Ovary (tissue), 3 donors: ENCODE results near the gene MRAS.

Experiments
- POLR2A ChIP-seq: fragments of 450-650 bp; IDR thresholded peaks from one replicate; pipeline ENCODE4 v1.6.1; 2017; ENCODE audit warnings: antibody characterized with exemption, mild to moderate bottlenecking, moderate library complexity
- TF ChIP-seq, protein P1 (sequence below), 3 donors: fragments of 450-650 bp in 2 of 3; fragments of 200-600 bp in 1 of 3; IDR thresholded peaks; one replicate each; pipeline versions ENCODE4 v1.5.1 to v1.8.0; 2016 to 2022; ENCODE audit warnings: antibody characterized with exemption in 3 of 3, mild to moderate bottlenecking in 1 of 3
- donor health status: DM: no; HTN: no; CAD: no.

GRCh38 chr3:138364356-138365252, 16.2 kb downstream of the MRAS start:
- no peak for TF ChIP-seq POLR2A
- TF ChIP-seq, protein P1, sequence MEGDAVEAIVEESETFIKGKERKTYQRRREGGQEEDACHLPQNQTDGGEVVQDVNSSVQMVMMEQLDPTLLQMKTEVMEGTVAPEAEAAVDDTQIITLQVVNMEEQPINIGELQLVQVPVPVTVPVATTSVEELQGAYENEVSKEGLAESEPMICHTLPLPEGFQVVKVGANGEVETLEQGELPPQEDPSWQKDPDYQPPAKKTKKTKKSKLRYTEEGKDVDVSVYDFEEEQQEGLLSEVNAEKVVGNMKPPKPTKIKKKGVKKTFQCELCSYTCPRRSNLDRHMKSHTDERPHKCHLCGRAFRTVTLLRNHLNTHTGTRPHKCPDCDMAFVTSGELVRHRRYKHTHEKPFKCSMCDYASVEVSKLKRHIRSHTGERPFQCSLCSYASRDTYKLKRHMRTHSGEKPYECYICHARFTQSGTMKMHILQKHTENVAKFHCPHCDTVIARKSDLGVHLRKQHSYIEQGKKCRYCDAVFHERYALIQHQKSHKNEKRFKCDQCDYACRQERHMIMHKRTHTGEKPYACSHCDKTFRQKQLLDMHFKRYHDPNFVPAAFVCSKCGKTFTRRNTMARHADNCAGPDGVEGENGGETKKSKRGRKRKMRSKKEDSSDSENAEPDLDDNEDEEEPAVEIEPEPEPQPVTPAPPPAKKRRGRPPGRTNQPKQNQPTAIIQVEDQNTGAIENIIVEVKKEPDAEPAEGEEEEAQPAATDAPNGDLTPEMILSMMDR (IDR thresholded peaks at IDR 0.05) = no peak
